GM06990 (cell line): Measurements from ENCODE around the gene NCAPH2.

Experiments
- DNase-seq: peaks from one replicate; pipeline ENCODE4 v3.0.0-alpha.2; 2011; ENCODE audit not compliant: insufficient read length; ENCODE audit errors: extremely low read depth
- H3K27me3 ChIP-seq: replicated peaks from 2 replicates; pipeline ENCODE4 v1.6.0; 2011; ENCODE audit warnings: low read length; ENCODE audit not compliant: control insufficient read depth, insufficient read depth
- H3K36me3 ChIP-seq: 2 replicates; pipeline ENCODE4 v1.5.1; 2011; ENCODE audit warnings: low read length; ENCODE audit not compliant: control insufficient read depth, insufficient read depth
- H3K4me3 ChIP-seq: replicated peaks from 2 replicates; pipeline ENCODE4 v1.5.1; 2011; ENCODE audit warnings: low read depth, mild to moderate bottlenecking, control low read depth, low read length
- TF ChIP-seq, protein P1 (sequence below): IDR thresholded peaks from 2 replicates; pipeline ENCODE4 v1.5.1; 2011; ENCODE audit warnings: low read length, control low read depth, mild to moderate bottlenecking, inconsistent platforms; ENCODE audit not compliant: insufficient read depth, poor library complexity, severe bottlenecking

The NCAPH2 gene

GRCh38 chr22:50482107-50483074 is 25.6 kb upstream of the NCAPH2 start:
- H3K27me3 ChIP-seq, result no peaks in the 10 kb centered on the region; the same call in 1 of the 2 replicates
- peak overlapping the region; percentile 58 for H3K4me3 ChIP-seq
- no peaks in the 10 kb centered on the region for H3K36me3 ChIP-seq
- DNase-seq, result no peak
- TF ChIP-seq, protein P1, sequence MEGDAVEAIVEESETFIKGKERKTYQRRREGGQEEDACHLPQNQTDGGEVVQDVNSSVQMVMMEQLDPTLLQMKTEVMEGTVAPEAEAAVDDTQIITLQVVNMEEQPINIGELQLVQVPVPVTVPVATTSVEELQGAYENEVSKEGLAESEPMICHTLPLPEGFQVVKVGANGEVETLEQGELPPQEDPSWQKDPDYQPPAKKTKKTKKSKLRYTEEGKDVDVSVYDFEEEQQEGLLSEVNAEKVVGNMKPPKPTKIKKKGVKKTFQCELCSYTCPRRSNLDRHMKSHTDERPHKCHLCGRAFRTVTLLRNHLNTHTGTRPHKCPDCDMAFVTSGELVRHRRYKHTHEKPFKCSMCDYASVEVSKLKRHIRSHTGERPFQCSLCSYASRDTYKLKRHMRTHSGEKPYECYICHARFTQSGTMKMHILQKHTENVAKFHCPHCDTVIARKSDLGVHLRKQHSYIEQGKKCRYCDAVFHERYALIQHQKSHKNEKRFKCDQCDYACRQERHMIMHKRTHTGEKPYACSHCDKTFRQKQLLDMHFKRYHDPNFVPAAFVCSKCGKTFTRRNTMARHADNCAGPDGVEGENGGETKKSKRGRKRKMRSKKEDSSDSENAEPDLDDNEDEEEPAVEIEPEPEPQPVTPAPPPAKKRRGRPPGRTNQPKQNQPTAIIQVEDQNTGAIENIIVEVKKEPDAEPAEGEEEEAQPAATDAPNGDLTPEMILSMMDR, result no peak

DNA sequence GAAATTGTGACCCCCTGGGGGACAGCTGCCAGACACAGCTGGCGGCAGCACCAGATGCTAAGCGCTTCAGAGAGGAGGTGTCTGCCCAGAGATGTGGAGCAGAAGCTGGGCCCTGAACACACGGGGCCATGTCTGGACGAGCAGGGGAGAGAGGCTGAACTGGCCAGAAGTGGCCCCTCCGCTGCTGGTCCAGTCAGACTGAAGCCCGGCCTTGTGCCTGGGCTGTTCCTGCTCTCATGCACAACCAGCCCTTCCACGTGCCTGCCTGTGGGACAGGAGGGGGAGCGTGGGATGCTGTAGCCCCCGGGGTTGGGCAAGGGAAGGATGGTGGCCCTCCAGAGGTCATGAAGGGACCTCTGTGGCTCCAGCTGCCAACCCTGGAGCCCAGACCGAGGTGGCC is 24.9 kb upstream of the NCAPH2 start:
- TF ChIP-seq, protein P1, result no peak
- no peaks in the 10 kb centered on the region; the same call in 1 of the 2 replicates for H3K27me3 ChIP-seq
- no peaks in the 10 kb centered on the region for H3K36me3 ChIP-seq
- DNase-seq, result no peak
- no peak overlapping the region for H3K4me3 ChIP-seq

DNA sequence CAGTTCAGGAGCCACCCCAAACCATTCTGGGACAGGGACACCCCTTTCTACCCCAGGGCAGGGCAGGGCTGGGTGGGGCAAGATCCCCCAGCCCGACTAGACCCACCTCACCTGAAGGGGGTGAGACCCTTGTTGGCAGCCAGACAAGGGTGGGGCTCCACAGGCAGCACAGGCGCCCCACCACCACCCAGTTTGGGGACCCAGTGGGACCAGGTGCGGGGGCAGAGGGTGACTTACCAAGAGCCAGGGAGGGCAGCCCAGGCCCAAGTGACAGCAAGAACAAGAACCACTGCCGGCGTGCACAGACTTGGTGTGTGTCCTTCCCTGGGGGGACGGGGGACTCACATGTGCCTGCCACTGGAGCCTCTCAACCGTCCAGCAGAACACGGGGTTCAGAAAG is 24.5 kb upstream of the NCAPH2 start:
- DNase-seq, result no peak
- TF ChIP-seq, protein P1, result no peak
- H3K27me3 ChIP-seq, result no peaks in the 10 kb centered on the region; the same call in 1 of the 2 replicates
- no peak overlapping the region for H3K4me3 ChIP-seq
- H3K36me3 ChIP-seq, result no peaks in the 10 kb centered on the region

DNA sequence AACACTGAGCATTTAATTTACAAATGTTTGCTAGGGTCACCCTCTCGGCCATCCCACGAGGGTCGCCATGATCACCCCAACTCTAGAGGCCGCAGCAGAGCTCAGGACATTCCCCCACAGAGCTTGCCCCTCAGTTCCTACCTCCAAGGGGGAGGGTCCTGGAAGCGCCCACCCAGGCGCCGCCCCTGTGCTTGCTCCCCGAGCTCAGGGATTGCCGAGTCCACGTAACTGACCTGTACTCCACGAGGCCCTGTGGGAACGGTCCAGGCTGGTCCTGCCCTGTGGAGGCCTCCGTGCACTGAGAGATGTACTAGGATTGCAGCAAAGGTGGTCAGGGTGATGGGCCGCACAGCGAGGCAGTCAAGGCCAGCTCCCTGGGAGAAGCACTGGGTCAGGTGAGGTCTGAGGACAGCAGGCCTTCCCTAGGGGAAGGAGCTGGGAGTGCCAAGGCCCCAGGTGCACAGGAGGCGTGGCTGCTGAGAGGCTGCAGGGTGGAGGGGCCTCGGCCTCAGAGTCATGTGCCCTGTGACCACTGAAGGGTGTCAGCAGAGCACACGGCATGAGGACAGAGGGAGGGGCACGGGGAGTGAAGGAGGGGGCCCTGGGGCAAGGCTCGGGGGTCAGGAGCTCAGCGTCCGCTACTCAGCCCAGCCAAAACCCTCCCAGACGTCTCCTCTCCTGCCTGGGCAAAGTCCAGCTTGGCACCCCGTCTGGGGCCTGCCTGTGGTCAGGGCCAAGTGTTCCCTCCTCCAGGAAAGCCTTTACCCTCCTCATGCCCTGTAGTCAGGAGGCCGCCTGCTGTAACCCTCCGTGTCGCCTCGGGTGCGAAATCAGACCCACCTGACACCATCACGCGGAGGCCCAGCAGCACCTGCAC is 23.8 kb upstream of the NCAPH2 start:
- no peak for DNase-seq
- Histone ChIP-seq H3K27me3 (no peaks in the 10 kb centered on the region; the same call in 1 of the 2 replicates), H3K36me3 (no peaks in the 10 kb centered on the region), H3K4me3 (no peak overlapping the region)
- TF ChIP-seq, protein P1, result no peak

- peak; percentile 3 for DNase-seq
- TF ChIP-seq, protein P1, result no peak
- no peaks in the 10 kb centered on the region; the same call in 1 of the 2 replicates for H3K27me3 ChIP-seq
- H3K36me3 ChIP-seq, result no peaks in the 10 kb centered on the region
- no peak overlapping the region for H3K4me3 ChIP-seq
Measured at GRCh38 chr22:50485221-50486131, 22.5 kb upstream of the NCAPH2 start.
